HuH-7.5 (cell line): Measurements from ENCODE around the gene PRXL2B.
"Not testable (repeated sequence)": the region's sequence is repeated elsewhere in the genome, so short reads cannot be mapped to it uniquely, and the experiment has no call there.

Experiments
- DNase-seq: peaks from one replicate; pipeline ENCODE4 v3.0.0; 2011; ENCODE audit warnings: low spot score

Gene PRXL2B

DNA sequence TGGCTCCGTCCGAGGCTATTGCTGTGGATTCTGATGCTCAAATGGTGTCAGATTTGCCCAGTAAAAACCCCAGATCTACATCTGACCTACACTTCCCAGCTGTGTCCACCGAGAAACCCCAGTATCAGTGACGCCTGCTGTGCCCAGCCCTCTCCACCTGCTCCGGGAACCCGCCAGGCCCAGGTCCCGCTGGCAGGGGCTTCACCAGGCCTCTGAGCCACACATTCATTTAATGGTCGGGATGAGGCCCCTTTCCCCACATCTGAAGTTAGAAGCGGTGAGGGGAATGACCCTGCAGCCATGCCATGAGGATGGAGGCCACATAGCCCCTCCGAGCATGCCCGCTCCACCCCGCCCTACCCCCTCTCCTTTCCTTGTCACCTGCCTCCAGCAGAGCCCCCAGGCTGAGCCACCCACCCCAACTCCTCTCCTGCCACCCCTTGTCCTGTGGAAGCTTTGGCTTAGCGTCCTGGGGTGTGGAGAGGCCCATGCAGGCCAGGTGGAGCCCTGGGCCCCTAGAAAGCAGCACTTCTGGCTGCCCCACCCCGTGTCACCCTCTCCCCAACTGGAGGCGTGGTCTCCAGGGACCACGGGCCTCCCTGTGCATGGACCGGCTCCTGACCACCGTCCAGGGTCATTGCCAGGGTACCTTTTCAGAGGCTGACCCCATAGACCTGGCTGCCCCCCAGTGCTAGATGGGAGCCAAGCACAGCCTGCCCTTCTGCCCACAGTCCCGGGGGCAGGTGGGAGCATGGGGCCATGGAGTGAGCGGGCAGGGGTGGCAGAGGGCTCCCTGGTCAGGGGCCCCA is 22.4 kb upstream of the PRXL2B start:
- DNase-seq, result no peak

DNA sequence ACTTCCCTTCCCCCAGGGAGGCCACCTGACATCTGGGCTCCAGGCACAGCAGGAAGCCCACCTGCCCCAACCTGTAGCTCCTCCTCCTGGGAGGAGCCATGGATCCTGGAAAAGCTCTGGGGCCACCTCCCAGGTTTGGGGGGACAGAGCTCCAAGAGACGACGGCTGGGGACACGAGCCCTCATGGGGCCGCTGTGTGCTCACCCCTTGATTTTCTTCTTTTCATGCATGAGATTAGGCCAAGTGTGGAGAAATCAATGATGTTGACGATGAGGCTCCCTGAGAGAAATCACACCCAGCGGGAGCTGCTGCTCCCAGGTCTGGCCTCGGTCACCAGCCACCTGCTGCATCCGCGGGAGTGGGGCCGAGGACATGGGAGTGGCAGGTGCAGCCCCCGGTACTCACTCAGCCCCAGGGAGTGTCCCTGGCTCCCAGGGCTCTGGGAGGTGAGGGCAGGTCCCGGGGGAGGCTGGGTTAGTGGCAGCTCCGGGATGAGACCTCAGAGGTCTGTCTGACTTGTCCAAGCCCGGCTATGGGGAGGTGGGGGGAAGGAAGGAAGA is 21.7 kb upstream of the PRXL2B start:
- DNase-seq, result no peak

DNA sequence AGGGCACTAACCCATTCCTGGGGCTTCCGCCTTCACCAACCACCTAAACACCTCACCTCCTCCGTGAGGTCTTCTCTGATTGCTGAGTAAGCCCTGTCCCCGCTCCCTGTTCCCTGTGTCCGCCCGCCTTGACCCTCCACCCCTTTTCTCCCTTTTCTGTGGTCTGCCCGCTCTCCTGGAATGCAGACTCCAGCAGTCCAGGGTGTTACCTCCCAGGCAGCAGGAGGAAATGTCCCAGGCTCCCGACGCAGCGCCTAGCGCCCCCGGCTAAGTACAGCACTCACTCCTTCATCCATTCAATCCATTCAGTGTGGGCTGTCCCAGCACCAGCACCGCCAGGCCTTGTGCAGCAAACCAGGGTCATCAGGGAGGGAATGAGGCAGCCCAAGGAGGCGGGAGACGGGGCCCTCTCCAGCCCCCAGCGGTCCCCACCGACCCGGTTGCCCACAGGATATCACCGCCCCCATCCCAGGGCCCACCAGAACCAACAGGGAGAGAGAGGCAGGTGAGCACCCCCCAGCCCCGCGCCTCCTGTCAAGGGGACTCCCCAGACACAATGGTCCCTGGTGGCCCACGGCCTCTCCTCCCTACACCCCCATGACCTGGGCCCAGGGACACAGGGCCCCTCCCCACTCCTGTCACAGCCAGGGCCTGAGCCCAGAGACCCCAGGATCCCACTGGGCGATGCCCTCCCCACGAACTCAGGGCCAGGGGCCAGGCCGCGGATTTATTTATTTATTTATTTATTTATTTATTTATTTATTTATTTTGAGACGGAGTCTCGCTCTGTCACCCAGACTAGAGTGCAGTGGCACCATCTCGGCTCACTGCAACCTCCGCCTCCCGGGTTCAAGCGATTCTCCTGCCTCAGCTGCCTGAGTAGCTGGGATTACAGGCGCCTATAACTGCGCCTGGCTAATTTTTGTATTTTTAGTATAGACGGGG is 20.2 kb upstream of the PRXL2B start:
- no peak for DNase-seq

DNA sequence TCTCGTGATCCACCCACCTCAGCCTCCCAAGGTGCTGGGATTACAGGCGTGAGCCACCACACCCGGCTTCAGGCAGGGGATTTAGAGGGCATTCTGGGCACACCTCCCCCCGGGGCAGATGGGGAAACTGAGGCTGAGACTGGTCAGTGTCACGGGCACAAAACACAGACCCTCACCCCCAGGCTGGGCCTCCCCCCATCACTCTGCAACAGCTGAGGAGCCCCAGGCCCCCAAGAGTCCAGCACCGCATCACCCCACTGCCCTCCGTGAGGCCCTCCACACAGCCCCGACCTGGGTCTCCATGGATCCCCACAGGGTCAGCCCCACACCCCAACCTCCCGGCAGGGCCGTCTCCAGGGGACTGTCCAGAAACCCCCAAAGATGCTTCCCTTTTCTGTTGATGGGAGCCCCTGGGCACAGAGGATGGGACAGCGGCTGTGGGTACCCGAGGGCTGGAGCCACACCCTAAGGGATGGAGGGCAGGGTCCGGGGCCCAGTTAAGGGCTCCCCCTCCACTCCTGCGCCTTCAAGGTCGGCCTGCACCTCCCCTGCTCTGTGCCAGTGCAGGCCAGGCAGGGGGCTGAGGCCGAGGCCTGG is 19.4 kb upstream of the PRXL2B start:
- DNase-seq, result no peak

DNA sequence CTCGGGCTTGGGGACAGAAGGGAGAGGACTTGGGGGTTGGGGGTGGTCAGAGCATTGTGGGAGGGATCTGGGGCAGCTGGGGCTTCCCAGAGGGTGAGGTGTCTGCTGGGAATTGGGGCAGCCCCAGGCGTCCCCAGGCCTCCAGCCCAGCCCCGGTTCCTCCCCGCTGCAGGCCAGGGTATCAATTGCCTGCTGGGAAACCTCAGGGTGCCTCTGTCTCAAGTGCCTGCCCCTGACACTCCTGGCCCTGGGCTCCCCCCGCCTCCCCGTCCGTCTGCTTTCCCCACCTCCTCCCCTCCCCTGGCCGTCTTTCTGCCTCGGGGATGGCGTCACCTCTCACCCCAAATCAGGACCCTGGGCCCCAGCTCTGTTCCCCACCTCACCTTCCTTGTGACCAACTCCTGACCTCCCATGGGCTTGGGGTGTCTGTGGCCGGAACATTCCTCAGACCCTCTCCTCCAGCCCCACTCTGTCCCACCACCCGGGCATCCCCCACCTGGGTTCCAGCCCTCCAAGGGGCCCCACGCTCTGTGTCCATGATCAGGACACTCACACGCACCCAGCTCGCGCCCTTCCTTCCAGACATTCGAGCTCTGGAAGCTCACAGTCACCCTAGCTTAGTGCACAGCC is 18.3 kb upstream of the PRXL2B start:
- DNase-seq, result not testable (repeated sequence)

DNA sequence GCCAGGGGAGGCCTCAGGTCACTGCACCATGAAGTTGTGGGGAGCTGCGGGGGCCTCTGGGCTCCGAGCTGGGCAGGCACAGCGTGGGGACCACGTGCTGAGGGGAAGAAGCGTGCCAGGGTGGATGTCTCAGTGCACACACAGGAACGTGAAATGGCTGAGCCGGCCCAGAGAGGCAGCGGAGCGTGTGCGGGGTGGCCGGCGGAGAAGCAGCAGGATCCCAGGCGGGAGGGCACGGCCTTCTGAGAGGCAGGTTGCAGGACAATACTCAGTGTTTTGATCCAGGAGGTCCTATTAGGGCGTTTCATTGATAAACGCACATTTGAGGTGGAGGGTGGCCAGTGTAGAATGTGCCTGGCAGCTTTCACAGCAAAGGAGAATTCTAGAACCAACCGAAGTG is 17.5 kb upstream of the PRXL2B start:
- no peak for DNase-seq

DNA sequence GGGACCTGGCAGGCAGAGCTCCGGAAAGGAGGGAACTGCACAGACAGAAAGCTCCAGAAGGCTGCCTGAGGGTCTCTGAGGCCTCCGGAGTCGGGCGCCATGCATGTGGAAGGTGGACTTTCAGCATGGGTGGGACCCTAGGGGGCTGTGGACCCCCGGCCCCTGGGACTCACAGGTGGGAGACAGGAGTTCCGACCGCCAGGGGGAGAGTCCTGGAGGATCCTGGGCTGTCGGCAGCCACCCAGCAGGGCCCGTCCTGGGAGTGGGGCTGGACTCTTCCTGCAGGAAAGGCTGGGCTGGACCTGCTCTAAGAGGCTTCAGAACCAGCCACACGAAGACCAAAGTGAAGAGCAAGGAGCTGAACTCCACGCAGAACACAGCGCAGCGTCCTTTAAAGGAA is 16.9 kb upstream of the PRXL2B start:
- DNase-seq, result not testable (repeated sequence)

DNA sequence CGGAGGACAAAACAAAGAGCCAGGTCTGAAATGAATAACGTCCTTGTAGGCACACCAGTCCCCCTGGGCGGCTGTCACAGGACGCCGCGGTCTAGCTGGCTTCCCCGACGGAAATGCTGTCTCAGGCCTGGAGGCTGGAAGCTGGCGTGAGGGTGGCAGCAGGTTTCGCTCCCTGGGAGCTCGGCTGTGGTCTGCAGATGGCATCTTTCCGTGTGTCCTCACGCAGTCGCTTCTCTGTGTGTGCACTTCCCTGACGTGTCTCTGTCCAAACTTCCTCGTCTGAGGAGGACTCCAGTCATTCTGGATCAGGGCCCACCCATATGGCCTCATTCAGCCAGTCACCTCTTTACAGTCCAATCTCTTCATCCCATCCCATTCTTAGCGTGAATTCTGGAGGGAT is 16.2 kb upstream of the PRXL2B start:
- no peak for DNase-seq

DNA sequence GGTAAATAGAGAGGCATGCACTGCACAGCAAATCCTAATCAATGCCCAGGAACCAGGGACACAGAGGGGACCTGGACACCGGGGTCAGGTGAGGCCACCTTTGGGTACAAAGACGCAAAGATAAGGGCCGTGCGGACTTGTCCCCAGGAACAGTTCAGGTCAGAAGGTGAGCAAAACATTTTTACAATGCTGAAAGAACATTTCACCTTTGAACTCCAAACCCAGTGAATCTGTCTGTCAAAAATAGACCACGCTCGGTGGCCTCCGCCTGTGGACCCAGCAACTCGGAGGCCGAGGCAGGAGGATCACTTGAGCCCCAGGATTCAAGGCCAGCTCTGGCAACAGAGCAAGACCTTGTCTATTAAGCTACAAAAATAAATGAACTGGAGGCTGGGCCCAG is 15.2 kb upstream of the PRXL2B start:
- no peak for DNase-seq

DNA sequence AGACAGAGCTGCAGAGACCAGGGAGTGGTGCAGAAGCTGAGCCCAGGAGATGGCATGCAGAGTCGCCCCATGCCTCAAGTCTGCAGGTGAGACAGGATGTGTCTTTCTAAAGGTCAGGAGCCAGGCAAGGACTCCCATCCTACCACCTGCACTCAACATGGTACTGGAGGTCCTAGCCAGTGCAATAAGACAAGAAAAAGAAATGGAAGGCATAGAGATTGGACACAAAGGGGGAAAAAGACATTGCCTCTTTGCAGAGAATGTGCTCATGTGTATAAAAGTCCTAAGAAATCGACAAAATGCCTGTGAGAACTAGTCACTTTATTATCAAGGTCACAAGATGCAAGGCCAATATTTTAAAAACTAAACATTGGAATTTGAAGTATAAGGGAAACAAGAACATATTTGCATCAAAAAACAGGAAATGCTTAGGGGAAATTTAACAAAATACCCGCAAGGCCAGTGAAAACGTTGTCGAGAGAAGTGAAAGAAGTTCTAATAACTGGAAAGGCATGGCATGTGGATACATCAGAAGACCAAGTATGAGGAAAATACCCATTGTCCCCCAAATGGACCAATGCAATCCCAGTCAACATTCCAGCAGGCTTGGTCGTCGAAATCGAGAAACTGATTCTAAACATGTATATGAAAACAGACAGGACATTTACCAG is 13.2 kb upstream of the PRXL2B start:
- DNase-seq, result no peak

DNA sequence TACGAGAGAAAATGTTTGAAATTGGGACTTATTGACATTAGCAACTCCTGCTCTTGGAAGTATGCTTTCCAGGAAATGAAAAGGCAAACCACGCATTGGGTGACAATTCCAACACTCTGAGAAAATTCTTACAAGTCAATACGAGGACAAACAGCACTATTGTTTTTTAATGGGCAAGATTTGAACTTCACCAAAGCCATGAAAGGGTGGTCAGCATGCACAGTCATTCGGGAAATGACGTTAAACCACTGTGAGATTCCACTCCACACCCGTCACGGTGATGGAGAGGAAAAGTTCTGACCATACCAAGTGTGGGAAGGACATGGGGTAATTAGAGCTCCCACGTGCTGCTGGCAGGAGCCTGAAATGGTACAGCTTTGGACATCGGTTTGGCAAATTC is 12.2 kb upstream of the PRXL2B start:
- no peak for DNase-seq

DNA sequence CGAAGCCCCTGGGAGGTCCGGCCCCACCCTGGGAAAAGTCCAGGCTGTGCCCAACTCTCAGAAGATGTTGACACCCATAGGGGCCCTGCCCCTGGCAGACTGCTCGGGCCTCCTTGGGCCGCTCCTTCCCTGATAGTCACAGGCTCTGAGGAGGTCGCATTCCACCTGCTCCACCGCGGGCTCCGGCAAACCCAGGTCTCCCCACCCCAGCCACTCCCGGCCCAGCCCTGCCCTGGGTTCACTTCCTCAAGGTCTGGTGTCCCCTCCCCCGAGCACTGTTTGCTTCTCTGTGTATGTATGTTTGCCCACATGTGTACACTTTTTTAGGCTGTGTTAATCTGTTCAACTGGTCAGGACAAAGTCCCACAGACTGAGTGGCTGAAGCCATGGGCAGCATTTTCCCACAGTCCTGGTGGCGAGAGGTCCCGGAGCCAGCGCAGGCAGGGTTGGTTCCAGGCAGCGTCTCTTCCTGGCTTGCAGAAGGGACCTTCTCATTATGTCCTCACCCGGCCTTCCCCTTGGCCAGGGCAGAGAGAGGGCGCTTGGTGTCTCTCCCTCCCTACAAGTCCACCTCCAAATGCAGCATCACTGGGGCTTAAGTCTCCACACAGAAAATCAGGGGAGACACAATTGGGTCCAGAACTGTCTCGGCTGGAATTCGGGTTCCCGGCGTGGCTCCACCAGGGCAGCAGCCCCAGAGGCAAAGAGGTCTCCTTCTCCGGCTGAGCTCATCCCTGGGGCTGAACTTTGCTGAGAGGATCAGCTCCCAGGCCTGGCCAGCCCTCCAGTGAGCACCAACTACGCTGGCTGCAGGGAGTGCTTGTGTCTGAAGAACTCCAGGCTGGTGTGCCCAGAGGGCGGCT is 10.5 kb upstream of the PRXL2B start:
- DNase-seq, result peak; percentile 50

DNA sequence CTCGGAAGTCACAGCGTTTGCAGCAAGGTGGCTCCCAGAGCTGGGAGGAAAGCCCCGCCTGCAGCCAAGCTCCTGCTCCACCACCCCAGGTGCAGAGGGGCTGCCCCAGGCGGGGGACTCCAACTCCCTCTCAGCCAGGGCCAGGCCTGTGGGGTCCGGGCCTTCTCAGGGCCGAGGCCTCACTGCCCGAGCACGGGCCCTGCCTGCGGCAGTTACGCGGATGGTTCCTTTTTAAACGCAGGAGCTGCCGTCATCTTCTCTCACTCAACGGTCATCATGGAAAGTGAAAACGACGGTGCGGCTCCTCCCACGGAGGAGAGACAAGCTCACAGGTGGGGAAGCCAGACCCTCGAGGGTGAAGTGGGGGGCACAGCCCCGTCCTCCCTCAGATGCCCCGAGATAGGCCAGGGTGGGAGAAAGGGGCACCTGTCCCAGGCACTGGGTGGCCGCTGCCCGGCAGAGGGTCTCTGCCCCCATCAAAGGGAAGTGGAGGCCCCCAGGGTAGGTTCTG is 9.0 kb upstream of the PRXL2B start:
- not testable (repeated sequence) for DNase-seq

DNA sequence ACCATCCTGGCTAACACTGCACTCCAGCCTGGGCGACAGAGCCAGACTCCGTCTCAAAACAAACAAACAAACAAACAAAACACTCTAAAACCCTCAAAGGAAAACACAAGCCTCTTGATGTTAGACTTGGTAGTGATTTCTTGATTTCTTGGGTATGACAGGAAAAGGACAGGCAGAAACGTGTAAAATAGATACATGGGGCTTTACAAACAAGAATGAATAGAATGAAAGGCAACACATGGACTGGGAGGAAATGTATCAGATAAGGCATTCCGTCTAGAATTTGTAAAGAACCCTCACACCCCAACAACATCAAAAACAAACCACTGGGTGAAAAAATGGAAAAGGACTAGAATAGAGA is 7.8 kb upstream of the PRXL2B start:
- no peak for DNase-seq

DNA sequence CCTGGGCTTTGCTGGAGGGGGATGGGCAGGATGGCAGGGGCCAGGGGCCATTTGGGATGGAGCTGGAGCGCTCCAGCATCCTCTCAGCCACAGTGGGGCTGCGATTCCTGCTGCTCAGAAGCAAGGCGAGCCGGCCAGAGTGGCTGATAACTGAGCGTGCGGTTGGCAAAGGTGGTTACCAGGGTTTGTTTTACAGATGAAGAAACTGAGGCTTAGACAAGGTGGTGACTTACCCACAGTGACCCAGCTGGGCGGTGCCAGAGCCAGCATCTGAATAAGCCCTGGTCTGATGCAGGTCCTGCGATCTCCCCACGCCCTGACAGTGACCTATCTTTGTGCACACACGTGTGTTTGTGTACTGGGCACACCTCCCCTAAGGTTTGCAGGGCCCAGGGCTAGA is 5.9 kb upstream of the PRXL2B start:
- DNase-seq, result no peak

DNA sequence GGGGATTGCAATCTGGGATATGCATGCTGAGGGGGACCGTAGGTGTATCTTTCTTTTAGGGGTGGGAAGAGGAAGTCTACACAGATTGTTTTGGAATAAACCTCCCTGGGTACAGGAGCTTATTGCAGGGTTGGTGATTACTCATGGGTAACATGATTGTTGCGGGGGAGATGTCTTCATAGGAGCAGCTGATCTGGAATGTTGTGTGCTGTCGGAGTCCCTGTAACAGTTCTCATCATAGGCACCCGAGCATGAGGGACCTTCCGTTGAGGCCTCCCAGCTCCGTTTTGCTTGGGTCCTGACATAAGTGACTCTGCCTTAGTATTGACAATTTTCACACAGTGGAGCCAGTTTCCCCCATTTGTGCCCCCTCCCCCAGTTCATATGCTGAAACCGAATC is 4.2 kb upstream of the PRXL2B start:
- DNase-seq, result no peak

DNA sequence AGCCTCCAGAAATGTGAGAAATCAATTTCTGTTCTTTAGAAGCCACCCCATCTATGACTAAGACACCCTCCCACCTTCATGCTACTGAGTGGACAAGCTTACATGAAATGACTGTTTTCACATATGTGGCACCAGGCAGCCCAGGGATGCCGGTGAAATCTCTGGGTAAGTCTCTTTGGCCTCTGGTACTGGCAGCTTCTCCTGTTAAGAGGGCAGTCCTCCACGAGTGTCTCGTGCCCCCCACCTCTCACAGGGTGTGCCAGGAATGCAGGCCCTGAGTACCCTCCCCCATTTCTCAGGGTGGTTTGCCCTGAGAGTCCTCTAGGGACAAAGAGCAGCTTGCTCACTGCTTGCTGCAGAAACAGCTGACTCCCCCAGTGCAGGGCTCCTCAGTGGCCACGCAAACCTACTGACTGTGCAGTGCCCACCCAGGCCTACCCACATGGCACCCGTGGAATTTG is 3.2 kb upstream of the PRXL2B start:
- DNase-seq, result no peak

DNA sequence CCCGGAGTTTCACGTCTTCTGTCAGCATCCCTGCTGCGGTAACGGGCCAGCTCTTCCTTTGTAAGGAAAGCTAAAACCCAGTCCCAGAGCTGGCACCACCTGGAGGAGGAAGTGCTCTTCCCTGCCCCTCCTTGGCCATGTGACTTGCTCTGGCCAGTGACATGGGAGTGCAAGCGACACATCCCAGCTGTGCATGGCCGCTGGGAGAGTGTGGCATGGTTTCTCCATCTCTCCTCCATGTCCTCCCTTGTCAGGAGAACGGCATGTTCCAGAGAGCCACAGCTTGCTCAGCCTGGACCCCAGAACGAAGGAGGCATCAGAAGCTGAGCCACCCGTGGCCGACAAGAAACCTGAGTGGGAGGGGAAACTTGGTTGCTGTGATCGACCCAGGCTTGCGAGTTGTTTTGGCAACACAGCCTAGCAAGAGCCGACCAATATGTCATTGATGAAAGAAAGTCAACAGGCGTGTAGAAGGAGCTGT is 2.7 kb upstream of the PRXL2B start:
- DNase-seq, result no peak

DNA sequence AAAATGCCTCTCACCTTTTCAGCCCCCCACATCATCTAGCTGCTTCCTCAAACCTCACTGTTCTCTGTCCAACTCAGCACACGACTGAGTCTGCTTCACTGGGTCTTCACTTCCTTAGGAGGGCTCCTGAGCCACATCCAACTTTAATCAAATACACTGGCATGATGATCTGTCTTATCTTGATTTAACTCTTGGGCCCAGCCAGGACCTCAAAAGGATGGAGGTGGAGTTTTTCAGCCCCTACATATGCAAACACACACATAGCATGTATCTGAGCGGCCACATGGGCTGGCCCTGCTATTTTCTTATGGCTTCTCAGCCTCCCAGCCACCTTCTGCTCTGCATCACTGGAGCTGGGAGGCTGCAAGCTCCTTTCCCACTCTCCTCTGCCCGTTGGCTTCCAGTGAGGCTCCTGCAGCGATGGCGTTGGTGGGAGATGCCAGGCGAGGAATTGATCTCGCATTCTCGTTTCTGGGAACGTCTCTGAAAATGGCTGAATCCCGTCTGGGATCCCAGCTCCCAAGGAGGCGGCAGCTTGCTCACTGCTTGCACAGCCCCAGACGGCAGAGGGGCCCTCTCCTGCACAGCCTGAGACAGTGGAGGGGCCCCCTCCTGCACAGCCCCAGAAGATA is 1.8 kb upstream of the PRXL2B start:
- DNase-seq, result no peak
